Measurements from ENCODE around the gene DGCR6. TPM values are rescaled to one million over a fixed set of nuclear protein-coding genes. Genes with fewer than 3 reads are reported as not detected.
"Not testable (repeated sequence)": the region's sequence is repeated elsewhere in the genome, so short reads cannot be mapped to it uniquely, and the experiment has no call there.

The DGCR6 gene
- total RNA-seq, 1 experiment from 2014 or later = 1.8 TPM

DNA sequence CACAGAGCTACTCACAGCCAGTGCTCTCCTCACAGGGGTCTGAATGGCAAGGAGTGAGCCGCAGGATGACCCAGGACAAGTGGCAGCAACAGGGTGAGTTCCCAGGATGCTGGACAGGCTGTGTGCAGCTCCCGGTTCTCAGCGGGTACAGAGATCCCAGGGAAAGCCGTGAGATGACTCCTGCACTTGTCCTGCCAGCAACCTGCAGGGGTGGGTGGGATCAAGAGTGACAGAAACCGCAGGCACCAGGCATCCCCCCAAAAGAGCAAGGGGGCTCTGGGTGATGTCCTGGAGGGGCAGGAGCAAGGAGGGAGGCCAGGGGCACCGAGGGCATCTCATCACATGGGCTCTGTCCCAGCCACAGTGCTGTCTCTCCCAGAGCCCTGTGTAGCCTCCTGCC is 45.9 kb downstream of the DGCR6 start:
- Mint-ChIP-seq H3K9me3 (no peaks in the 10 kb centered on the region; a peak in 1 of 5 replicates), H3K4me1 (peaks cover 35 to 36% of the 10 kb centered on the region in 2 experiments), H3K27ac (no peak overlapping the region), H3K27me3 (ENCODE audit: low read depth) (peaks cover 2% of the 10 kb centered on the region; the same call in 1 of the 2 replicates), H3K4me3 (no peak overlapping the region), H3K36me3 (ENCODE audit: insufficient read depth in 1 of 3, low read depth in 3 of 3) (peaks cover 0 to 15% (median 14%) of the 10 kb centered on the region in 3 experiments; a peak in 4 of 7 replicates)
- Histone ChIP-seq H3K4ac (ENCODE audit: low read depth, low read length) (no peak overlapping the region), H2BK120ac (ENCODE audit: low read depth, low read length, poor library complexity, severe bottlenecking) (no peak overlapping the region), H3K27me3 (ENCODE audit: insufficient read depth, low read length) (no peaks in the 10 kb centered on the region), H4K91ac (ENCODE audit: insufficient read length, low read depth, low read length) (no peak overlapping the region), H3T11ph (ENCODE audit: low read length) (no peak overlapping the region), H2BK15ac (ENCODE audit: low read depth, low read length) (no peak overlapping the region), H2BK5ac (ENCODE audit: insufficient read length, low read length) (no peak overlapping the region), H2AFZ (ENCODE audit: low read length) (no peak overlapping the region), H3K14ac (ENCODE audit: insufficient read depth, low read length) (no peak overlapping the region), H3K27ac (ENCODE audit: insufficient read length, low read depth, low read length) (no peak overlapping the region), H3K9ac (ENCODE audit: extremely low read depth, insufficient read length, low read length) (no peak overlapping the region), H3K9me3 (ENCODE audit: control insufficient read depth, low read depth, low read length) (no peaks in the 10 kb centered on the region), H3K4me1 (ENCODE audit: insufficient read depth, low read length) (no peaks in the 10 kb centered on the region), H4K8ac (replicated peaks; ENCODE audit: insufficient read length, low read depth, low read length) (no peak overlapping the region), H2BK12ac (ENCODE audit: insufficient read length, low read depth, low read length) (no peak overlapping the region), H2BK20ac (ENCODE audit: low read depth, low read length, poor library complexity, severe bottlenecking) (no peak overlapping the region), H3K4me2 (ENCODE audit: insufficient read depth, insufficient read length, low read length) (no peak overlapping the region), H4K5ac (ENCODE audit: insufficient read length, low read depth, low read length) (no peak overlapping the region), H3K23me2 (ENCODE audit: insufficient read length, low read depth, low read length, poor library complexity, severe bottlenecking) (no peaks in the 10 kb centered on the region), H2AK5ac (ENCODE audit: insufficient read length, low read length) (no peak overlapping the region), H3K79me1 (ENCODE audit: insufficient read depth, low read depth, low read length, poor library complexity, severe bottlenecking) (no peaks in the 10 kb centered on the region), H3K18ac (ENCODE audit: insufficient read length, low read depth, low read length) (no peak overlapping the region), H3K79me2 (ENCODE audit: insufficient read depth, low read length) (no peaks in the 10 kb centered on the region), H3K56ac (ENCODE audit: insufficient read length, low read depth, low read length) (no peak overlapping the region), H4K20me1 (ENCODE audit: control insufficient read depth, insufficient read depth, insufficient read length) (no peaks in the 10 kb centered on the region), H3K23ac (ENCODE audit: insufficient read length, low read depth, low read length) (no peak overlapping the region)
- DNase-seq = no peak
- WGBS (ENCODE audit: extremely low coverage, insufficient read length, low lambda C conversion rate) = no CpG with 5 or more reads among the region's 6 CpGs
- TF ChIP-seq, protein P1, sequence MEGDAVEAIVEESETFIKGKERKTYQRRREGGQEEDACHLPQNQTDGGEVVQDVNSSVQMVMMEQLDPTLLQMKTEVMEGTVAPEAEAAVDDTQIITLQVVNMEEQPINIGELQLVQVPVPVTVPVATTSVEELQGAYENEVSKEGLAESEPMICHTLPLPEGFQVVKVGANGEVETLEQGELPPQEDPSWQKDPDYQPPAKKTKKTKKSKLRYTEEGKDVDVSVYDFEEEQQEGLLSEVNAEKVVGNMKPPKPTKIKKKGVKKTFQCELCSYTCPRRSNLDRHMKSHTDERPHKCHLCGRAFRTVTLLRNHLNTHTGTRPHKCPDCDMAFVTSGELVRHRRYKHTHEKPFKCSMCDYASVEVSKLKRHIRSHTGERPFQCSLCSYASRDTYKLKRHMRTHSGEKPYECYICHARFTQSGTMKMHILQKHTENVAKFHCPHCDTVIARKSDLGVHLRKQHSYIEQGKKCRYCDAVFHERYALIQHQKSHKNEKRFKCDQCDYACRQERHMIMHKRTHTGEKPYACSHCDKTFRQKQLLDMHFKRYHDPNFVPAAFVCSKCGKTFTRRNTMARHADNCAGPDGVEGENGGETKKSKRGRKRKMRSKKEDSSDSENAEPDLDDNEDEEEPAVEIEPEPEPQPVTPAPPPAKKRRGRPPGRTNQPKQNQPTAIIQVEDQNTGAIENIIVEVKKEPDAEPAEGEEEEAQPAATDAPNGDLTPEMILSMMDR (conservative IDR thresholded peaks at IDR 0.05) = no peak

DNA sequence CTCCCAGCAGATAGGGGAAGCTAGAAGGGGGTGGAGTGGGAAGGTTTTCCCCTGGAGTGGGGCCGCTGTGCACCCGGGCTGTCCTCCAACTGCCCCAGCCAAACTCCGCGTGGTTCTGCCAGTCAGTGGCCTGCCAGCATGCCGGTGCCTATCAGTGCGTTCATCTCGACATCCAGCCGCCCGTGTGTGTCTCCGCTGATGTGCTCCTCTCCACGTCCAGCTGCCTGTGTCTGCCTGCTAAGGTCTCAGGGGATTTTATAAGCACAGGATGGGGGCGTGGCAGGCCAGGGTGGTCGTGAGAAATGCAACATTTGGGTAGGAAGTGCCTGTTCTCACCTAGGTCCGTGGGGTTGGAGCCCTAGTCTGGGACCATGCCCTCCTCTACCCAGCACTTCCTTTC is 47.0 kb downstream of the DGCR6 start:
- not testable (repeated sequence) for H3K36me3 Mint-ChIP-seq (ENCODE audit: insufficient read depth in 1 of 3, low read depth in 3 of 3); H3K23me2 ChIP-seq (ENCODE audit: insufficient read length, low read depth, low read length, poor library complexity, severe bottlenecking); DNase-seq; H2BK20ac ChIP-seq (ENCODE audit: low read depth, low read length, poor library complexity, severe bottlenecking); H3K27ac ChIP-seq (ENCODE audit: insufficient read length, low read depth, low read length); H4K8ac ChIP-seq (replicated peaks; ENCODE audit: insufficient read length, low read depth, low read length); H4K5ac ChIP-seq (ENCODE audit: insufficient read length, low read depth, low read length); H3K56ac ChIP-seq (ENCODE audit: insufficient read length, low read depth, low read length); H2BK12ac ChIP-seq (ENCODE audit: insufficient read length, low read depth, low read length); H2AFZ ChIP-seq (ENCODE audit: low read length); H3K27me3 ChIP-seq (ENCODE audit: insufficient read depth, low read length); H3K27me3 Mint-ChIP-seq (ENCODE audit: low read depth); H3K4ac ChIP-seq (ENCODE audit: low read depth, low read length); H3K27ac Mint-ChIP-seq; H3K18ac ChIP-seq (ENCODE audit: insufficient read length, low read depth, low read length); H3K4me3 Mint-ChIP-seq; H3K9ac ChIP-seq (ENCODE audit: extremely low read depth, insufficient read length, low read length); H4K91ac ChIP-seq (ENCODE audit: insufficient read length, low read depth, low read length); H3K79me1 ChIP-seq (ENCODE audit: insufficient read depth, low read depth, low read length, poor library complexity, severe bottlenecking); H2BK5ac ChIP-seq (ENCODE audit: insufficient read length, low read length); H2BK120ac ChIP-seq (ENCODE audit: low read depth, low read length, poor library complexity, severe bottlenecking); H3K9me3 ChIP-seq (ENCODE audit: control insufficient read depth, low read depth, low read length); H3K4me1 ChIP-seq (ENCODE audit: insufficient read depth, low read length); H4K20me1 ChIP-seq (ENCODE audit: control insufficient read depth, insufficient read depth, insufficient read length); H2AK5ac ChIP-seq (ENCODE audit: insufficient read length, low read length); H3K14ac ChIP-seq (ENCODE audit: insufficient read depth, low read length); H3K79me2 ChIP-seq (ENCODE audit: insufficient read depth, low read length); H3K23ac ChIP-seq (ENCODE audit: insufficient read length, low read depth, low read length); H3K9me3 Mint-ChIP-seq; H3K4me2 ChIP-seq (ENCODE audit: insufficient read depth, insufficient read length, low read length); H2BK15ac ChIP-seq (ENCODE audit: low read depth, low read length); H3T11ph ChIP-seq (ENCODE audit: low read length)
- H3K4me1 Mint-ChIP-seq = peaks cover 30 to 33% of the 10 kb centered on the region in 2 experiments
- no CpG with 5 or more reads among the region's 14 CpGs for WGBS (ENCODE audit: extremely low coverage, insufficient read length, low lambda C conversion rate)
